Measurements from ENCODE around the gene HMCN2.
A peak's percentile ranks its signal among the peaks of the same experiment; 100 is the strongest.

DNA sequence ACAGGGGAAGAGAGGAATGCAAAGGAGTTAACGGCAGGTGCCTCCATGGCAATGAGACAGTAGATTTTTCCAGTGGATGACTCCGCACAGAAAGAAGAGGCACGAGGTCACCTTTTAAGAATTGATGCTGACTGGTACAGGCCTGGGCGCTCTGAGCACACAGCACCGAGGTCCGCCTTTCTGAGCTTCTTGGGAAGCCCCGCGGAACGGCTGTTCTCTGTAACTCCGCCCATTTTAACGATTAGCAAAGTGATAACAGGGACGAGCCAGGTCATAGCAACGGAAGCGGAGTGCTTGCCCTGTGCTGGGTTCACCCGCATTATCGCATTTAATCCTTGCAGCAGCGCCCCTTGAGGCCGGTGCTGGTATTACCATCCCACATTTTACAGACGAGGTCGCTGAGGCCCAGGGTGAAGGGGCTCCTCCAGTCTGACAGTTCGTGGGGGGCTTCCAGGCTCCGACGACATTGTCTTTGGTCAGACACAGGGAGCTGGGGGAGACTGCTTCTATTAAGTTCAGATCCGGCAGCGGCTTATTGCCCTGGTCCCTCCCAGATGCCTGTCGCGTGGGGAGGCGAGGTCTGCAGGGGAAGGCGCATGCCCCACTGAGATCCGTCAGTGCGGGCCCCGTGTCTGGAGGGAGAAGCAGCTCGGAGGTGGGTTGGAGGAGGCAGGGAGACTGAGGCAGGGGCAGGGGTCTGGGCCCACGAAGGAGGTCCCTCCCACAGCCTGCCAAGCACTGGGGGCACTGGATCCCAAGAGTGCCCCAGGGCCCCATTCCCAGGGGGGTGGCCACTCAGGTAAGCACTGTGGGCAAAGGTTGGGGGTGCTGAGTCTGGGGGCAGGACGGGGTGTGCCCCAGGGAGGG is 22.3 kb upstream of the HMCN2 start:
- peak; percentile 16 for TF ChIP-seq POLR2A (IDR thresholded peaks at IDR 0.05; ENCODE audit: low read length)
- no peak for TF ChIP-seq GATA1 (IDR thresholded peaks at IDR 0.05; ENCODE audit: low read depth, low read length)

Measured in erythroblast (primary cell).